Ovary (tissue), 3 donors: ENCODE results near the gene ANKFN1.

Source experiments
- CTCF ChIP-seq, 3 donors: fragments of 450-650 bp in 2 of 3; fragments of 200-600 bp in 1 of 3; IDR thresholded peaks; one replicate each; pipeline versions ENCODE4 v1.5.1 to v1.8.0; 2016 to 2022; ENCODE audit warnings: antibody characterized with exemption in 3 of 3, mild to moderate bottlenecking in 1 of 3
- EP300 ChIP-seq: sonication (generic); formaldehyde crosslinking; IDR thresholded peaks from one replicate; pipeline ENCODE4 v1.6.1; 2017; ENCODE audit warnings: antibody characterized with exemption
- POLR2A ChIP-seq: fragments of 450-650 bp; IDR thresholded peaks from one replicate; pipeline ENCODE4 v1.6.1; 2017; ENCODE audit warnings: antibody characterized with exemption, mild to moderate bottlenecking, moderate library complexity
- donor health status: DM: no; HTN: no; CAD: no.

GRCh38 chr17:56317351-56318208 lies 164.3 kb downstream of the ANKFN1 start:
- TF ChIP-seq CTCF (IDR thresholded peaks at IDR 0.05) = no peak
- no peak for TF ChIP-seq EP300
- TF ChIP-seq POLR2A = no peak
